SH-SY5Y (cell line): ENCODE data around the gene CD151.

Source experiments
- GATA2 ChIP-seq: IDR thresholded peaks from 2 replicates; pipeline ENCODE4 v1.6.1; 2011; ENCODE audit warnings: mild to moderate bottlenecking, low read depth, low read length
- GATA3 ChIP-seq: IDR thresholded peaks from 2 replicates; pipeline ENCODE4 v1.6.1; 2011; ENCODE audit warnings: low read depth, mild to moderate bottlenecking, low read length, moderate library complexity

Gene CD151

GRCh38 chr11:802693-803466 is 29.9 kb upstream of the CD151 start:
- TF ChIP-seq GATA3 (no peak), GATA2 (no peak)

- TF ChIP-seq GATA2 (no peak), GATA3 (no peak)
These were observed 29.3 kb upstream of the CD151 start for GRCh38 chr11:803467-803742.

GRCh38 chr11:803770-804598 is 28.8 kb upstream of the CD151 start:
- TF ChIP-seq GATA3 = no peak
- no peak for TF ChIP-seq GATA2

GRCh38 chr11:804599-804964 is 28.2 kb upstream of the CD151 start:
- TF ChIP-seq GATA2 (no peak), GATA3 (no peak)

GRCh38 chr11:808427-809286 is 24.1 kb upstream of the CD151 start:
- no peak for TF ChIP-seq GATA3
- TF ChIP-seq GATA2 = no peak

GRCh38 chr11:809287-810039 is 23.3 kb upstream of the CD151 start, which contains the start of gene RPLP2:
RPLP2 (plus strand) TSS chr11:809967; CDS start chr11:810235, 268 bp downstream.
- TF ChIP-seq GATA3 (no peak), GATA2 (no peak)

GRCh38 chr11:810040-810567 is 22.6 kb upstream of the CD151 start:
- TF ChIP-seq GATA2 (no peak), GATA3 (no peak)

GRCh38 chr11:811446-812245 is 21.1 kb upstream of the CD151 start:
- no peak for TF ChIP-seq GATA2
- TF ChIP-seq GATA3 = no peak

- no peak for TF ChIP-seq GATA3
- TF ChIP-seq GATA2 = no peak
These were observed 20.4 kb upstream of the CD151 start for GRCh38 chr11:812390-812789.

GRCh38 chr11:813072-813455 is 19.7 kb upstream of the CD151 start:
- no peak for TF ChIP-seq GATA2
- no peak for TF ChIP-seq GATA3

GRCh38 chr11:813456-814096 is 19.2 kb upstream of the CD151 start:
- TF ChIP-seq GATA3 (no peak), GATA2 (no peak)

GRCh38 chr11:815675-816432 is 16.9 kb upstream of the CD151 start:
- TF ChIP-seq GATA3 = no peak
- no peak for TF ChIP-seq GATA2
